ENCODE data around the gene PYM1. TPM values are rescaled to one million over a fixed set of nuclear protein-coding genes. Genes with fewer than 3 reads are reported as not detected.

PYM1 gene
- total and polyA plus RNA-seq, 2 experiments from 2014 or later, result 25.9 to 34.4 TPM

DNA sequence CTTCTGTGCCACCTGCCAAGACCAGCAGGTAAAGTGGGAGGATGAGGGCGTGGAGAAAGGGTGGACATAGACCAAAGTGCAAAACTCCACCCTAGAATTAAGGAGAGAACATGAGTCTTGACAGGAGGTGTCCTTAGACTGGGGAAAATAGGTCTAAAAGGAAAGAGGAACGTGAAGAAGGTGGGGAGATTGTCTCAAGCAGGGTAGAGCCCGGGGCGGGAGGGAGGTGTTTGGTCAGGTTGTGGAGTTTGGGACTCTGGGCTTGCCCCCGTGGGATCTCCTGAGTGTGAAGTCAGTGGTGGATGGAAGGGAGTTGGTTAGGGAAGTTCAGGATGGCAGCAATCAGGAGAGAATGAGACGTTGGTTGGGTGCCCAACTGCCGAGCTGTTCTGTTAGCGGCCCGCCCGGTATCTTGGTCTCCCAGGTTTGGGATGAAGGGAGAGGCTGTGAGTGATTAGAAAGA is 3.7 kb upstream of the PYM1 start:
- peak overlapping the region; percentile 94 for H3K4me2 ChIP-seq (ENCODE audit: unreplicated experiment)
- DNase-seq, result peak; percentile 50
- H3K79me2 ChIP-seq (ENCODE audit: insufficient read depth), result peaks cover 55% of the 10 kb centered on the region
- H3K36me3 ChIP-seq (ENCODE audit: low read depth), result no peaks in the 10 kb centered on the region
- H3K9me3 ChIP-seq (ENCODE audit: low read depth), result no peaks in the 10 kb centered on the region
- peak overlapping the region; percentile 78 for H3K4me3 ChIP-seq
- no peaks in the 10 kb centered on the region for H4K20me1 ChIP-seq (ENCODE audit: insufficient read depth)
- peak overlapping the region; percentile 87 for H3K9ac ChIP-seq
- H3F3A ChIP-seq (ENCODE audit: insufficient read depth), result peaks cover 35% of the 10 kb centered on the region
- 2 to 4% methylated on average over 10 of the region's 10 CpGs for WGBS, 2 experiments (ENCODE audit: low coverage in 1 of 2, low lambda C conversion rate in 2 of 2, missing lambda C conversion rate in 2 of 2)
- TF ChIP-seq EZH2 (IDR thresholded peaks at IDR 0.05; ENCODE audit: insufficient read depth, poor library complexity, severe bottlenecking) (no peak), EZH2phosphoT487 (IDR thresholded peaks at IDR 0.05; ENCODE audit: insufficient read depth, low read depth) (no peak)
- peaks cover 40% of the 10 kb centered on the region for H3K4me1 ChIP-seq (ENCODE audit: insufficient read depth)
- H3K9me2 ChIP-seq (ENCODE audit: insufficient read depth), result no peaks in the 10 kb centered on the region
- H3K27me3 ChIP-seq (replicated peaks; ENCODE audit: insufficient read depth), result no peaks in the 10 kb centered on the region
- in situ Hi-C loops (cut with MboI), result loop anchor here (10.0 kb wide), 1 partner anchor 107 kb away; the partner anchor contains the start of gene DNAJC14
- H2AFZ ChIP-seq, result peak overlapping the region; percentile 95
- H3K27ac ChIP-seq, result peak overlapping the region; percentile 87

DNA sequence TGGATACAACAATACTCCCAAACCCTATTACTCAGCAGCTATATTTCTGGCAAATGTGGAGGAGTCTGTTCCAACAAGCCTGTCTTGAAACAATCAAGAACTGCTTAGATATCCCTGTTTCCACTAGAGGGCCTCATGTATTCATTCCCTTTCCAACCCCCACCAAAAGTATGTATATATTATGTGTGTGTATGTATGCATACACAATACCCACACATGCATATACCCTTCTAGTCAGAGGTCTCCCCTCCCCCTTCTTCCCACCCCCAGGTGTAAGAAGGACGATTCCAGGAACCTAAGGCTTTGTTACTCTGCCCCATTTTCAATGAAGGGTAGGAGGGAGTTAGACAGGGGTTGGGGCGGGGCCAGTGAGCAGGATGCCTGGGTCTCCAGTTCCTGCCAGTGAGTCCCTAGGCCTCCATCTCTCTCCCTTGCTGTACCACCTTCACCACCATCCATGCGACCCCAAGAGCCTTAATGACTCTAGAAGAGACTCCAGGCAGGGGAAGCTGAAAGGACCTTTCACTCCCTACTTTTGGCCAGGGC is 3.1 kb upstream of the PYM1 start, which contains the start of gene DGKA:
Gene DGKA (plus strand): TSS at position 392 of the 546 bp plus-strand sequence. CDS start 5,342 bp downstream, outside the sequence.
- H3K4me2 ChIP-seq (ENCODE audit: unreplicated experiment), result peak within 1 kb of the TSS; percentile 94
- in situ Hi-C loops (cut with MboI), result loop anchor here (10.0 kb wide), 1 partner anchor 106 kb away; the partner anchor contains the start of gene DNAJC14
- peaks cover 60% of the 10 kb centered on the region for H3K79me2 ChIP-seq (ENCODE audit: insufficient read depth)
- peak within 1 kb of the TSS; percentile 87 for H3K9ac ChIP-seq
- no peaks in the 10 kb centered on the region for H3K36me3 ChIP-seq (ENCODE audit: low read depth)
- H2AFZ ChIP-seq, result peak within 1 kb of the TSS; percentile 95
- TF ChIP-seq EZH2phosphoT487 (IDR thresholded peaks at IDR 0.05; ENCODE audit: insufficient read depth, low read depth) (no peak), EZH2 (IDR thresholded peaks at IDR 0.05; ENCODE audit: insufficient read depth, poor library complexity, severe bottlenecking) (no peak)
- peak; percentile 90 for DNase-seq
- H3K9me2 ChIP-seq (ENCODE audit: insufficient read depth), result no peaks in the 10 kb centered on the region
- no peaks in the 10 kb centered on the region for H3K9me3 ChIP-seq (ENCODE audit: low read depth)
- no peaks in the 10 kb centered on the region for H3K27me3 ChIP-seq (replicated peaks; ENCODE audit: insufficient read depth)
- H3K4me1 ChIP-seq (ENCODE audit: insufficient read depth), result peaks cover 40% of the 10 kb centered on the region
- no peaks in the 10 kb centered on the region for H4K20me1 ChIP-seq (ENCODE audit: insufficient read depth)
- H3K4me3 ChIP-seq, result peak within 1 kb of the TSS; percentile 78
- peak within 1 kb of the TSS; percentile 87 for H3K27ac ChIP-seq
- 15 to 19% methylated on average over 3 of the region's 3 CpGs for WGBS, 2 experiments (ENCODE audit: low coverage in 1 of 2, low lambda C conversion rate in 2 of 2, missing lambda C conversion rate in 2 of 2)
- H3F3A ChIP-seq (ENCODE audit: insufficient read depth), result peaks cover 39% of the 10 kb centered on the region

DNA sequence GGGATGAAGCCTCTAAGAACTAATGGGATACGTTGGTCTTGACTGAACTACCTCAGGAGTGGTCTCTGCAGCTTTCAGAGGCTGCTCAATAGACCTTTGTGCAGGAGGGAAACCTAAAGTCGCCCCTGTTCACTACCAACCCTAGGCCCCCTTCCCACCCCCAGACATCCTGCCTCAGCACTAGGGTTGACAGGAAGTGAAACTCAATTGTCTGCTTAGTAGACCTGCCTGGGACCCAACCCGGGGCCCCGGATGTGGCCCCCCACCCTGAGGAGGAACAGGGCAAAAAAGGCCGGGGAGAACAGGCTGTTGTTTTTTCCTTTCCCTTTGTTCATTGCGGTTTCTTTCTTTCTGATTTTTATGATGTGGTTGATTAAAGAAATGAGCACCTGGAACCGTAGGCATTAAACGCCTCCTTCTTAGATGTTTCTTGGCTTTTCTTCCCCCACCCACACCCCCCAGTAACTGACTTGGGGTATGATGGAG is 1.7 kb upstream of the PYM1 start:
- H3K4me2 ChIP-seq (ENCODE audit: unreplicated experiment), result no peak overlapping the region
- no peak overlapping the region for H3K9ac ChIP-seq
- in situ Hi-C loops (cut with MboI), result loop anchor here (5.0 kb wide), 1 partner anchor 87 kb away; the partner anchor contains the start of gene MMP19
- no peaks in the 10 kb centered on the region for H3K9me3 ChIP-seq (ENCODE audit: low read depth)
- TF ChIP-seq EZH2 (IDR thresholded peaks at IDR 0.05; ENCODE audit: insufficient read depth, poor library complexity, severe bottlenecking), result no peak
- TF ChIP-seq EZH2phosphoT487 (IDR thresholded peaks at IDR 0.05; ENCODE audit: insufficient read depth, low read depth), result no peak
- WGBS, 2 experiments (ENCODE audit: low coverage in 1 of 2, low lambda C conversion rate in 2 of 2, missing lambda C conversion rate in 2 of 2), result 87% methylated on average over 8 of the region's 8 CpGs
- no peak overlapping the region for H3K27ac ChIP-seq
- DNase-seq, result no peak
- no peaks in the 10 kb centered on the region for H3K27me3 ChIP-seq (replicated peaks; ENCODE audit: insufficient read depth)
- peaks cover 46% of the 10 kb centered on the region for H3K4me1 ChIP-seq (ENCODE audit: insufficient read depth)
- H3K36me3 ChIP-seq (ENCODE audit: low read depth), result no peaks in the 10 kb centered on the region
- H4K20me1 ChIP-seq (ENCODE audit: insufficient read depth), result no peaks in the 10 kb centered on the region
- no peak overlapping the region for H2AFZ ChIP-seq
- peaks cover 69% of the 10 kb centered on the region for H3K79me2 ChIP-seq (ENCODE audit: insufficient read depth)
- no peaks in the 10 kb centered on the region for H3K9me2 ChIP-seq (ENCODE audit: insufficient read depth)
- no peak overlapping the region for H3K4me3 ChIP-seq
- peaks cover 44% of the 10 kb centered on the region for H3F3A ChIP-seq (ENCODE audit: insufficient read depth)

DNA sequence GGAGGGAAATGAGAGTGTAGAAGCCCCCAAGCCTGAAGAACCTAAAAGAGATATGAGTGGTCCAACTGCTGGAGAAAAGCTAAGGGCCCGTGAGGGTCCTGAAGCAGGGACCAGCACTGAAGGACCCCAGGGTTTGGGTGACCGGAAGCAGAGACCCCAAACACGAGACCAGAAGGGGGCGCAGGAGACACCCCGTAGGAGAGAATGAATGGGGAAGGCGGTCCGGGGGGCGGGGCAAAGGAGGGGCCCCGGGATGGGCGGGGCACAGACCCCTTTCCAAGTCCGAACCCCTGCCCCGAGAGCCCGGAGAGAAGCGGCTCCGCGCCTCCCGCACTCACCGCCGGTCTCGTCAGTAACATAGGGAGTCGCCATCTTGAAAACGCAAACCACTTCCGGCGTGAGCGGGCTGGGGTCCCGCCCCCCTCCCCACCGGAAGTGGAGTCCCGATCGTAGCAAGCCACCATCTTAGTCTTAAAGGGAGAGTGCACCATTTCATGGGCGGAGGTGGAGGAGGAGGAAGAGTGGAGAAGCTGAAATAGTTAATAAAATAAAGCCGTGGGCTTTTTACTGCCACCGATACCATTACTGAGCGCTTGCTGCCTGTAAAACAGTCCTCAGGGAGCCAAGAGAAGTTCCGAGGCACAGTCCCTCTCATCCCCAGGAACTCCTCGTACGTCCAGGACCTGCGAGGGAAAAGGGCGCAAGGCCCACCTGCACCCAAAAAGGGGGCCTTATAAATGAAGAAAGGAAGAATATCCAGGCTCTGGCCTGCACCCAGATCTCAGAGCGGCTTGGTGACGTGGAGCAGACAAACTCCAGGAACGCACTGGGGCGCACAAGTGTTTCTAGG is 731 bp downstream of the PYM1 start:
- in situ Hi-C loops (cut with MboI), result loop anchor here (5.0 kb wide), 1 partner anchor 85 kb away; the partner anchor contains the start of gene MMP19
- Histone ChIP-seq H4K20me1 (ENCODE audit: insufficient read depth) (no peaks in the 10 kb centered on the region), H3F3A (ENCODE audit: insufficient read depth) (peaks cover 34% of the 10 kb centered on the region), H3K4me2 (ENCODE audit: unreplicated experiment) (peak overlapping the region; percentile 94), H3K9me2 (ENCODE audit: insufficient read depth) (no peaks in the 10 kb centered on the region), H3K27me3 (replicated peaks; ENCODE audit: insufficient read depth) (no peaks in the 10 kb centered on the region), H3K4me3 (peak overlapping the region; percentile 98), H3K9me3 (ENCODE audit: low read depth) (no peaks in the 10 kb centered on the region), H3K79me2 (ENCODE audit: insufficient read depth) (peaks cover 71% of the 10 kb centered on the region), H3K36me3 (ENCODE audit: low read depth) (no peaks in the 10 kb centered on the region), H3K4me1 (ENCODE audit: insufficient read depth) (peaks cover 28% of the 10 kb centered on the region), H3K9ac (peak overlapping the region; percentile 96), H3K27ac (peak overlapping the region; percentile 94), H2AFZ (peak overlapping the region; percentile 92)
- 0 to 1% methylated on average over 31 to 41 of the region's 42 CpGs for WGBS, 2 experiments (ENCODE audit: low coverage in 1 of 2, low lambda C conversion rate in 2 of 2, missing lambda C conversion rate in 2 of 2)
- peak; percentile 91 for DNase-seq
- TF ChIP-seq EZH2 (IDR thresholded peaks at IDR 0.05; ENCODE audit: insufficient read depth, poor library complexity, severe bottlenecking) (no peak), EZH2phosphoT487 (IDR thresholded peaks at IDR 0.05; ENCODE audit: insufficient read depth, low read depth) (no peak)

Measured in GM23248 (cell line).